B cell (primary cell): Measurements from ENCODE around the gene NAGLU. TPM values are rescaled to one million over a fixed set of nuclear protein-coding genes. Genes with fewer than 3 reads are reported as not detected.

Experiments used
- ATAC-seq: fragments of 200-7000 bp; cut with Tn5 transposase; one replicate; pipeline ENCODE4 v1.10.0; 2021; ENCODE audit warnings: low read depth, mild to moderate bottlenecking, moderate number of reproducible peaks, moderate library complexity
- CTCF ChIA-PET: fragments of 350-600 bp; sonication (Branson Sonifier 250); formaldehyde crosslinking; loops from one replicate; lab custom pipeline; 2021; ENCODE audit warnings: antibody characterized with exemption, inconsistent platforms; lab: Charles Lee
- POLR2A ChIA-PET: fragments of 350-600 bp; sonication (Branson Sonifier 250); formaldehyde crosslinking; loops from one replicate; lab custom pipeline; 2021; ENCODE audit warnings: antibody characterized with exemption; lab: Charles Lee
- DNase-seq: peaks from one replicate; pipeline ENCODE4 v3.0.0; 2013
- H2AFZ ChIP-seq: 2 replicates; pipeline ENCODE4 v1.6.1; 2012; ENCODE audit warnings: mild to moderate bottlenecking, low read depth, low read length; ENCODE audit not compliant: insufficient read depth, poor library complexity, severe bottlenecking
- H3K27ac ChIP-seq, 2 donors: 1 replicate in 1 of 2; 2 replicates in 1 of 2; pipeline ENCODE4 v1.5.1; 2012 to 2013; ENCODE audit warnings: low read length in 2 of 2, mild to moderate bottlenecking in 2 of 2, moderate library complexity in 1 of 2
- H3K27me3 ChIP-seq, 4 experiments: fragments of 200-600 bp in 1 of 4; sonication (generic) in 1 of 4; replicated peaks in 1 of 4; 1 replicate in 2 of 4; 2 replicates in 2 of 4; pipeline versions ENCODE4 v1.6.1 to v1.7.0; 2013 to 2016; ENCODE audit warnings: low read length in 3 of 4, mild to moderate bottlenecking in 2 of 4, mixed read lengths in 1 of 4, moderate library complexity in 1 of 4; ENCODE audit not compliant: insufficient read depth in 4 of 4, control insufficient read depth in 3 of 4; ENCODE audit errors: control extremely low read depth in 1 of 4
- H3K36me3 ChIP-seq, 2 experiments: replicated peaks in 1 of 2; 1 replicate in 1 of 2; 2 replicates in 1 of 2; pipeline versions ENCODE4 v1.6.1 to v1.7.1; 2013; ENCODE audit warnings: low read length in 1 of 2; ENCODE audit not compliant: insufficient read depth in 2 of 2, control insufficient read depth in 1 of 2; ENCODE audit errors: control extremely low read depth in 1 of 2, extremely low read depth in 1 of 2
- H3K4me1 ChIP-seq, 2 donors: fragments of 200-600 bp in 1 of 2; sonication (generic) in 1 of 2; 1 replicate in 1 of 2; 2 replicates in 1 of 2; pipeline versions ENCODE4 v1.5.1 to v1.6.1; 2013 to 2017; ENCODE audit warnings: low read length in 2 of 2; ENCODE audit not compliant: control insufficient read depth in 2 of 2, insufficient read depth in 2 of 2
- H3K4me2 ChIP-seq: replicated peaks from 2 replicates; pipeline ENCODE3; 2012; ENCODE audit warnings: mild to moderate bottlenecking, low read depth, low read length; ENCODE audit not compliant: poor library complexity, severe bottlenecking
- H3K4me3 ChIP-seq, 5 experiments: fragments of 200-600 bp in 1 of 5; sonication (generic) in 1 of 5; 1 replicate in 3 of 5; 2 replicates in 2 of 5; pipeline versions ENCODE4 v1.5.1 to v1.7.0; 2011 to 2016; ENCODE audit warnings: low read length in 4 of 5, mild to moderate bottlenecking in 4 of 5, low read depth in 2 of 5, control low read depth in 1 of 5, moderate library complexity in 1 of 5; ENCODE audit not compliant: insufficient read depth in 1 of 5; ENCODE audit errors: control extremely low read depth in 1 of 5, extremely low read depth in 1 of 5
- H3K79me2 ChIP-seq: fragments of 200-600 bp; sonication (generic); one replicate; pipeline ENCODE4 v1.6.0; 2016; ENCODE audit warnings: low read length; ENCODE audit not compliant: control insufficient read depth, insufficient read depth
- H3K9ac ChIP-seq: fragments of 200-600 bp; sonication (generic); 2 replicates; pipeline ENCODE4 v1.6.1; 2017; ENCODE audit warnings: mild to moderate bottlenecking, low read length, moderate library complexity
- H3K9me3 ChIP-seq, 3 donors: one replicate each; pipeline versions ENCODE4 v1.6.1 to v1.7.1; 2013; ENCODE audit warnings: low read length in 2 of 3; ENCODE audit not compliant: control insufficient read depth in 2 of 3, insufficient read depth in 1 of 3; ENCODE audit errors: control extremely low read depth in 1 of 3
- H4K20me1 ChIP-seq: 2 replicates; pipeline ENCODE4 v1.6.0; 2012; ENCODE audit warnings: mild to moderate bottlenecking, low read length; ENCODE audit not compliant: insufficient read depth, control insufficient read depth, poor library complexity, severe bottlenecking
- H3K27ac Mint-ChIP-seq: one replicate; pipeline ENCODE4 v1.8.0; 2021; ENCODE audit warnings: mixed read lengths
- H3K27me3 Mint-ChIP-seq: one replicate; pipeline ENCODE4 v1.8.0; 2021; ENCODE audit warnings: mixed read lengths
- H3K4me1 Mint-ChIP-seq: one replicate; pipeline ENCODE4 v1.8.0; 2021; ENCODE audit warnings: mixed read lengths
- H3K4me3 Mint-ChIP-seq: one replicate; pipeline ENCODE4 v1.8.0; 2021; ENCODE audit warnings: mixed read lengths
- H3K9me3 Mint-ChIP-seq: one replicate; pipeline ENCODE4 v1.8.0; 2022; ENCODE audit warnings: mixed read lengths; ENCODE audit not compliant: insufficient read depth
- CTCF ChIP-seq: fragments of 200-600 bp; IDR thresholded peaks from one replicate; pipeline ENCODE4 v1.8.0; 2022; ENCODE audit warnings: antibody characterized with exemption, mild to moderate bottlenecking
- EZH2 ChIP-seq: IDR thresholded peaks from 2 replicates; pipeline ENCODE4 v1.6.1; 2012; ENCODE audit warnings: borderline replicate concordance, low read depth, mild to moderate bottlenecking, moderate library complexity, low read length; ENCODE audit not compliant: insufficient read depth, poor library complexity, severe bottlenecking
- WGBS: methylation state at CpG from one replicate; pipeline ENCODE4 v1.1.5; 2013; ENCODE audit warnings: missing lambda C conversion rate; ENCODE audit not compliant: insufficient coverage; 5-methylcytosine and 5-hydroxymethylcytosine counted together
- intact Hi-C: fragments of 100-400 bp; cut with micrococcal nuclease; formaldehyde crosslinking; loops from one replicate; pipeline ENCODE4 v1.10.0; 2022
- polyA plus RNA-seq: library from polyadenylated mRNA; depleted of rRNA; stranded (reverse); fragments of >200 nt; gene quantifications from 2 replicates; pipeline ENCODE4 v1.2.3, GENCODE V29; 2012
- total RNA-seq, 2 donors: library from RNA; stranded (reverse); fragments of 120-200 nt in 1 of 2; gene quantifications; 1 replicate in 1 of 2; 2 replicates in 1 of 2; pipeline versions ENCODE4 v1.2.3 to v1.2.4, GENCODE V29; 2013 to 2022

NAGLU gene
- total and polyA plus RNA-seq, 2 donors (not counting 1 experiment from before 2014, with no cell fraction given), result 44.8 to 52.4 TPM

DNA sequence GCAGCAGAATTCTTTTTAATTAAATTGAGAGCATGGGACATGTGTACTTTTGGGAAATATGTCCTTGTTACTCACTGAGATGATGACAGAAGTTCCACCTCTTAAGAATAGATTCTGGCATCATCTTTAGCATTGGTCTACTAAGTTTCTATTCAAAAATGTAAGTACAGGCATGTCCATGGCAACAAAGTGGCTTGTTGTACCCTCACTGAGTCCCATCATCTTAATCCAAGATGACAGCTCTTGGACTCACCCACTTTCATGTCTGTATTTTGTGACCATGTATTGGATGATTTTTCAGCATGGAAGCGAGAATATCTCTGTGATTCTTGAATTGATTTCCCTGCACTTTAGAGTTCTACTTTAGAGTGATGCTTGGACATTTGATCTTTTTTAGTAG lies 33.1 kb upstream of the NAGLU start:
- POLR2A ChIA-PET, result no interaction called here

DNA sequence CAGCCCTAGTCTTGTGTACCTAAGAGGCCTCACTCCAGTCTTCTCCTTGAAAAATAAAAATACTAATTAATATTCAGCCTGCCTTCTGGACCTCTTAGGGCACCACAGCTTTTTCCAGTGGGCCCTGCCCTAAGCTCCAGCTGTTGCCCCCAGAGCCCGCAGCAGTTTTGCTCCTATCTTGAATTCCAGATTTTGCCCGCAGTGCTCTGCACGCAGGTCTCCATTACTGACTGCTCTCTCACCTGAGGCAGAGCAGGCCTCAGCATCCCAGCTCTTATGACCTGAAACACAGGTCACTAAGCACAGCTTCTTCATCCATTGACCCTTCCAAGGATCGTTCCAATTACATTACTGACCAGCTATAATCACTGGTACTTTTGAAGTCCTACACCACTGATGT lies 28.4 kb upstream of the NAGLU start:
- no peaks in the 10 kb centered on the region for H3K79me2 ChIP-seq
- no peak overlapping the region for H3K4me2 ChIP-seq
- no peak overlapping the region for H3K4me3 Mint-ChIP-seq
- peaks cover 4 to 62% of the 10 kb centered on the region in 2 experiments for H3K36me3 ChIP-seq
- H3K4me3 ChIP-seq, result no peak overlapping the region
- H3K9me3 ChIP-seq, result no peaks in the 10 kb centered on the region
- intact Hi-C loops, result no loop called here
- POLR2A ChIA-PET, result no interaction called here
- no peak for DNase-seq
- peaks cover 14% of the 10 kb centered on the region for H3K4me1 Mint-ChIP-seq
- peaks cover 7 to 12% of the 10 kb centered on the region in 2 donors for H3K4me1 ChIP-seq
- H3K9ac ChIP-seq, result no peak overlapping the region
- H3K27me3 ChIP-seq, result no peaks in the 10 kb centered on the region
- no peaks in the 10 kb centered on the region for H4K20me1 ChIP-seq
- H3K27ac ChIP-seq, result no peak overlapping the region
- WGBS, result 96% methylated on average over 3 of the region's 4 CpGs
- H3K9me3 Mint-ChIP-seq, result no peaks in the 10 kb centered on the region
- ATAC-seq, result no peak
- H3K27me3 Mint-ChIP-seq, result no peaks in the 10 kb centered on the region
- TF ChIP-seq CTCF, result no peak
- no peak for TF ChIP-seq EZH2
- H3K27ac Mint-ChIP-seq, result no peak overlapping the region
- no peak overlapping the region for H2AFZ ChIP-seq
- CTCF ChIA-PET, result interaction anchor here (0.6 to 1.4 kb wide), 2 partner anchors 13 to 79 kb away, joined by 3 read pairs; no protein-coding TSS in a partner anchor

More for the DNA sequence above, 33.1 kb upstream of the NAGLU start:
- Histone ChIP-seq H3K9ac (no peak overlapping the region), H3K27me3 (no peaks in the 10 kb centered on the region), H3K4me2 (no peak overlapping the region), H3K4me3 (no peak overlapping the region), H3K79me2 (no peaks in the 10 kb centered on the region), H3K4me1 (no peaks in the 10 kb centered on the region), H4K20me1 (no peaks in the 10 kb centered on the region), H3K9me3 (no peaks in the 10 kb centered on the region), H2AFZ (no peak overlapping the region), H3K36me3 (peaks cover 15 to 67% of the 10 kb centered on the region in 2 experiments), H3K27ac (no peak overlapping the region)
- H3K27me3 Mint-ChIP-seq, result no peaks in the 10 kb centered on the region
- TF ChIP-seq EZH2, result no peak
- TF ChIP-seq CTCF, result no peak
- intact Hi-C loops, result no loop called here
- H3K4me1 Mint-ChIP-seq, result no peaks in the 10 kb centered on the region
- ATAC-seq (no peak), DNase-seq (no peak)
- 100% methylated on average over 1 of the region's 1 CpG for WGBS
- no peak overlapping the region for H3K27ac Mint-ChIP-seq
- no peaks in the 10 kb centered on the region for H3K9me3 Mint-ChIP-seq
- H3K4me3 Mint-ChIP-seq, result no peak overlapping the region
- CTCF ChIA-PET, result no interaction called here
